MV-4-11 (cell line): ENCODE results near the gene NOL4.
"Not testable (repeated sequence)": the region's sequence is repeated elsewhere in the genome, so short reads cannot be mapped to it uniquely, and the experiment has no call there.

Source experiments
- DNase-seq: peaks from one replicate; lab custom pipeline; 2025; lab: John Stamatoyannopoulos, UW

NOL4 gene

GRCh38 chr18:34224423-34225217 is at the start of gene NOL4:
Gene NOL4, minus strand, starts transcription at chr18:34224913. Its CDS starts 1,660 bp downstream, at chr18:34223253.
- DNase-seq, result no peak

GRCh38 chr18:34266029-34266428 is 41.3 kb upstream of the NOL4 start:
- DNase-seq, result not testable (repeated sequence)

GRCh38 chr18:34261865-34262780 is 37.4 kb upstream of the NOL4 start:
- no peak for DNase-seq

- no peak for DNase-seq
Measured at GRCh38 chr18:34258176-34258575, 33.5 kb upstream of the NOL4 start.

- no peak for DNase-seq
Measured at GRCh38 chr18:34251919-34252318, 27.2 kb upstream of the NOL4 start.

GRCh38 chr18:34248727-34249126 is 24.0 kb upstream of the NOL4 start:
- DNase-seq, result no peak

- no peak for DNase-seq
Measured at GRCh38 chr18:34242739-34243138, 18.0 kb upstream of the NOL4 start.

- DNase-seq, result not testable (repeated sequence)
Measured at GRCh38 chr18:34233781-34234388, 9.2 kb upstream of the NOL4 start.

- DNase-seq, result no peak
Measured at GRCh38 chr18:34225218-34225553, 473 bp upstream of the NOL4 start.

GRCh38 chr18:34223893-34224422 is 755 bp downstream of the NOL4 start:
- DNase-seq, result no peak

GRCh38 chr18:34223164-34223892 is 1.4 kb downstream of the NOL4 start:
- no peak for DNase-seq

- DNase-seq, result no peak
Measured at GRCh38 chr18:34222307-34223163, 2.2 kb downstream of the NOL4 start.

GRCh38 chr18:34221971-34222306 is 2.8 kb downstream of the NOL4 start:
- DNase-seq, result no peak

- no peak for DNase-seq
Measured at GRCh38 chr18:34220081-34220815, 4.5 kb downstream of the NOL4 start.

- no peak for DNase-seq
Measured at GRCh38 chr18:34219651-34220050, 5.1 kb downstream of the NOL4 start.

- no peak for DNase-seq
Measured at GRCh38 chr18:34212511-34212910, 12.2 kb downstream of the NOL4 start.

GRCh38 chr18:34207344-34207851 is 17.3 kb downstream of the NOL4 start:
- DNase-seq, result no peak

- no peak for DNase-seq
Measured at GRCh38 chr18:34203866-34204265, 20.8 kb downstream of the NOL4 start.

- DNase-seq, result no peak
Measured at GRCh38 chr18:34196256-34196655, 28.5 kb downstream of the NOL4 start.

- no peak for DNase-seq
Measured at GRCh38 chr18:34194239-34194638, 30.5 kb downstream of the NOL4 start.
